HCT116 (cell line): ENCODE results near the gene PICALM. TPM values are rescaled to one million over a fixed set of nuclear protein-coding genes. Genes with fewer than 3 reads are reported as not detected.

Experiments
- ATAC-seq: fragments of 200-7000 bp; cut with Tn5 transposase; 2 replicates; pipeline ENCODE4 v1.9.1; 2020; ENCODE audit warnings: mild to moderate bottlenecking, moderate library complexity
- BruUV-seq: library from RNA; stranded (reverse); fragments of 400-500 nt; replicated peaks from 2 replicates; lab custom pipeline; 2021; lab: Mats Ljungman, UMichigan
- CTCF ChIA-PET: fragments of 300-600 bp; sonication (Branson Sonifier 250); formaldehyde crosslinking; loops from one replicate; lab custom pipeline; 2021; ENCODE audit warnings: antibody characterized with exemption; lab: Charles Lee
- POLR2A ChIA-PET: fragments of 300-600, 350-600 bp; sonication (Branson Sonifier 250); formaldehyde crosslinking; loops from one replicate; lab custom pipeline; 2021; ENCODE audit warnings: antibody characterized with exemption; lab: Charles Lee
- RAD21 ChIA-PET, 2 experiments: fragments of 300-600 bp; sonication (Branson Sonifier 250); formaldehyde crosslinking; loops; one replicate each; lab custom pipeline; 2023; ENCODE audit warnings: low total read pairs in 2 of 2; ENCODE audit not compliant: uncharacterized antibody in 2 of 2, unreplicated experiment in 2 of 2, low non-redundant PET in 1 of 2; lab: Charles Lee
- DNase-seq: peaks from one replicate; pipeline ENCODE4 v3.0.0-alpha.2; 2010; ENCODE audit warnings: low read depth, low spot score
- H2AFZ ChIP-seq: fragments of 200-600 bp; shearing (Covaris generic), sonication (generic); 2 replicates; pipeline ENCODE4 v1.6.1; 2017; ENCODE audit warnings: low read depth, mixed run types, mixed read lengths, antibody characterized with exemption, low read length; ENCODE audit not compliant: poor library complexity, severe bottlenecking
- H3K27ac ChIP-seq: 2 replicates; pipeline ENCODE4 v1.5.1; 2012; ENCODE audit warnings: low read depth, low read length
- H3K27me3 ChIP-seq: fragments of 200-600 bp; sonication (generic); 2 replicates; pipeline ENCODE4 v1.6.1; 2016; ENCODE audit warnings: mixed run types, low read length, mixed read lengths; ENCODE audit not compliant: insufficient read depth
- H3K36me3 ChIP-seq, 2 experiments: fragments of 200-500 bp in 1 of 2; fragments of 200-600 bp in 1 of 2; sonication (Bioruptor generic) in 1 of 2; sonication (generic) in 1 of 2; 2 replicates each; pipeline versions ENCODE4 v1.5.1 to v1.6.1; 2014 to 2016; ENCODE audit warnings: low read length in 2 of 2, inconsistent platforms in 1 of 2, mixed read lengths in 1 of 2, mixed run types in 1 of 2; ENCODE audit not compliant: insufficient read depth in 2 of 2, control insufficient read depth in 1 of 2
- H3K4me1 ChIP-seq, 2 experiments: fragments of 200-600 bp in 1 of 2; sonication (generic) in 1 of 2; 2 replicates each; pipeline versions ENCODE4 v1.5.1 to v1.6.1; 2012 to 2017; ENCODE audit warnings: low read length in 2 of 2, inconsistent platforms in 1 of 2, mild to moderate bottlenecking in 1 of 2, mixed read lengths in 1 of 2, mixed run types in 1 of 2, moderate library complexity in 1 of 2; ENCODE audit not compliant: insufficient read depth in 2 of 2, control insufficient read depth in 1 of 2
- H3K4me2 ChIP-seq: fragments of 200-600 bp; sonication (generic); 2 replicates; pipeline ENCODE4 v1.6.1; 2017; ENCODE audit warnings: mixed run types, low read length, mixed read lengths
- H3K4me3 ChIP-seq, 2 experiments: fragments of 200-600 bp in 1 of 2; sonication (generic) in 1 of 2; replicated peaks in 1 of 2; 2 replicates each; pipeline ENCODE4 v1.5.1; 2011 to 2016; ENCODE audit warnings: low read length in 2 of 2, control low read depth in 1 of 2, low read depth in 1 of 2, mild to moderate bottlenecking in 1 of 2, mixed read lengths in 1 of 2, mixed run types in 1 of 2
- H3K79me2 ChIP-seq: fragments of 200-600 bp; sonication (generic); 2 replicates; pipeline ENCODE4 v1.6.1; 2017; ENCODE audit warnings: mild to moderate bottlenecking, mixed run types, low read length, moderate library complexity, mixed read lengths; ENCODE audit not compliant: insufficient read depth
- H3K9ac ChIP-seq: fragments of 200-600 bp; sonication (generic); 2 replicates; pipeline ENCODE4 v1.6.1; 2016; ENCODE audit warnings: low read length, mixed read lengths
- H3K9me2 ChIP-seq: fragments of 200-600 bp; sonication (generic), shearing (Covaris generic); 2 replicates; pipeline ENCODE4 v1.6.1; 2017; ENCODE audit warnings: mixed run types, mild to moderate bottlenecking, moderate library complexity; ENCODE audit not compliant: insufficient read depth
- H3K9me3 ChIP-seq, 2 experiments: fragments of 200-500 bp in 1 of 2; fragments of 200-600 bp in 1 of 2; sonication (Bioruptor generic) in 1 of 2; sonication (generic) in 1 of 2; 2 replicates each; pipeline ENCODE4 v1.6.1; 2014 to 2017; ENCODE audit warnings: low read length in 2 of 2, mixed read lengths in 2 of 2, inconsistent platforms in 1 of 2, low read depth in 1 of 2, mild to moderate bottlenecking in 1 of 2, mixed run types in 1 of 2, moderate library complexity in 1 of 2; ENCODE audit not compliant: control insufficient read depth in 1 of 2, insufficient read depth in 1 of 2
- H4K20me1 ChIP-seq: fragments of 200-600 bp; sonication (generic), shearing (Covaris generic); 2 replicates; pipeline ENCODE4 v1.6.1; 2017; ENCODE audit warnings: mixed run types, mild to moderate bottlenecking, moderate library complexity; ENCODE audit not compliant: insufficient read depth
- ELF1 ChIP-seq: IDR thresholded peaks from 2 replicates; pipeline ENCODE4 v1.6.1; 2012; ENCODE audit warnings: low read depth, borderline replicate concordance
- EZH2 ChIP-seq: fragments of 200-600 bp; sonication (generic); IDR thresholded peaks from 2 replicates; pipeline ENCODE4 v1.6.1; 2017; ENCODE audit warnings: antibody characterized with exemption, mixed run types
- JUND ChIP-seq: IDR thresholded peaks from 2 replicates; pipeline ENCODE4 v1.6.1; 2012
- REST ChIP-seq: IDR thresholded peaks from 2 replicates; pipeline ENCODE4 v1.6.1; 2012; ENCODE audit warnings: low read depth
- SP1 ChIP-seq: IDR thresholded peaks from 2 replicates; pipeline ENCODE4 v1.6.1; 2012; ENCODE audit warnings: low read depth
- SRF ChIP-seq: IDR thresholded peaks from 2 replicates; pipeline ENCODE4 v1.6.1; 2012; ENCODE audit warnings: low read depth
- TCF7L2 ChIP-seq: IDR thresholded peaks from 2 replicates; pipeline ENCODE4 v1.7.0; 2011; ENCODE audit warnings: borderline replicate concordance, inconsistent platforms; ENCODE audit not compliant: insufficient read depth, insufficient read length; ENCODE audit errors: extremely low read depth
- YY1 ChIP-seq: IDR thresholded peaks from 2 replicates; pipeline ENCODE4 v1.6.1; 2011; ENCODE audit warnings: low read length, low read depth, moderate library complexity, mild to moderate bottlenecking; ENCODE audit not compliant: insufficient replicate concordance; ENCODE audit errors: extremely low read depth
- ZFX ChIP-seq: fragments of 450-650 bp; IDR thresholded peaks from 2 replicates; pipeline ENCODE4 v1.6.1; 2017
- ZNF274 ChIP-seq: fragments of 200-500 bp; sonication (Bioruptor generic); IDR thresholded peaks from 2 replicates; pipeline ENCODE4 v1.6.1; 2014; ENCODE audit warnings: mild to moderate bottlenecking, low read depth, low read length, inconsistent platforms
- intact Hi-C: fragments of 100-400 bp; cut with micrococcal nuclease; formaldehyde crosslinking; loops from 2 replicates; pipeline ENCODE4 v1.10.0; 2022
- total RNA-seq: library from RNA; stranded (reverse); gene quantifications from one replicate; pipeline ENCODE4 v1.2.1, GENCODE V29; 2021; ENCODE audit not compliant: unreplicated experiment

PICALM gene
- total RNA-seq, 1 experiment from 2014 or later = 90.6 TPM

GRCh38 chr11:86034710-86035109, 34.2 kb downstream of the PICALM start:
- H3K9ac ChIP-seq = no peak overlapping the region
- H3K4me3 ChIP-seq = no peak overlapping the region

More at GRCh38 chr11:86034710-86035109, 34.2 kb downstream of the PICALM start:
- Histone ChIP-seq H3K4me2 (no peak overlapping the region), H3K4me1 (no peaks in the 10 kb centered on the region), H3K9me2 (no peaks in the 10 kb centered on the region), H3K36me3 (0 out of 4 replicates have a peak, but pooled peaks cover 0 to 2% of the 10 kb centered on the region in 2 experiments), H2AFZ (no peak overlapping the region), H3K27ac (no peak overlapping the region), H4K20me1 (peaks cover 11% of the 10 kb centered on the region; the same call in 1 of the 2 replicates), H3K9me3 (no peaks in the 10 kb centered on the region), H3K27me3 (no peaks in the 10 kb centered on the region), H3K79me2 (peaks cover 80% of the 10 kb centered on the region)
- TF ChIP-seq ELF1 = no peak
- TF ChIP-seq ZNF274 = no peak
- no peak for TF ChIP-seq YY1
- no peak for TF ChIP-seq ZFX
- no peak for TF ChIP-seq SP1
- TF ChIP-seq TCF7L2 = no peak
- TF ChIP-seq SRF = no peak
- no peak for TF ChIP-seq REST
- TF ChIP-seq JUND = no peak
- TF ChIP-seq EZH2 = no peak
- ChIA-PET POLR2A (no interaction called here), RAD21 (no interaction called here), CTCF (no interaction called here)
- no peak for DNase-seq
- ATAC-seq = no peak
- no TSS peak for BruUV-seq
- intact Hi-C loops = no loop called here
